Endodermal cell (in vitro differentiated cells): ENCODE results near the gene NBAS. TPM values are rescaled to one million over a fixed set of nuclear protein-coding genes. Genes with fewer than 3 reads are reported as not detected.

Experiments used
- DNase-seq: peaks from one replicate; pipeline ENCODE4 v3.0.0-alpha.2; 2017
- H3K27ac ChIP-seq: 2 replicates; pipeline ENCODE4 v1.5.1; 2013; ENCODE audit warnings: mild to moderate bottlenecking, low read depth, low read length, moderate library complexity
- H3K27me3 ChIP-seq: 2 replicates; pipeline ENCODE4 v1.6.1; 2013; ENCODE audit warnings: mild to moderate bottlenecking, low read length, moderate library complexity; ENCODE audit not compliant: insufficient read depth, control insufficient read depth, poor library complexity, severe bottlenecking
- H3K36me3 ChIP-seq: 2 replicates; pipeline ENCODE4 v1.7.0; 2013; ENCODE audit warnings: mild to moderate bottlenecking, low read length, moderate library complexity; ENCODE audit not compliant: control insufficient read depth, insufficient read depth
- H3K4me1 ChIP-seq: one replicate; pipeline ENCODE4 v1.7.0; 2013; ENCODE audit warnings: low read length; ENCODE audit not compliant: control insufficient read depth, insufficient read depth
- H3K4me3 ChIP-seq: 2 replicates; pipeline ENCODE4 v1.5.1; 2013; ENCODE audit warnings: mild to moderate bottlenecking, low read length, moderate library complexity
- H3K9ac ChIP-seq: 2 replicates; pipeline ENCODE4 v1.6.1; 2013; ENCODE audit warnings: mild to moderate bottlenecking, low read length, moderate library complexity; ENCODE audit not compliant: poor library complexity, severe bottlenecking; ENCODE audit errors: extremely low read depth
- H3K9me3 ChIP-seq: 2 replicates; pipeline ENCODE4 v1.6.1; 2013; ENCODE audit warnings: mild to moderate bottlenecking, low read length, moderate library complexity; ENCODE audit not compliant: control insufficient read depth
- H3K27ac Mint-ChIP-seq: 2 replicates; pipeline ENCODE4 v1.8.0; 2020; ENCODE audit warnings: mixed read lengths
- H3K27me3 Mint-ChIP-seq: 2 replicates; pipeline ENCODE4 v1.8.0; 2021; ENCODE audit warnings: mild to moderate bottlenecking, mixed read lengths; ENCODE audit not compliant: insufficient read depth
- H3K36me3 Mint-ChIP-seq: 2 replicates; pipeline ENCODE4 v1.8.0; 2020; ENCODE audit warnings: low read depth, mixed read lengths
- H3K4me1 Mint-ChIP-seq: 2 replicates; pipeline ENCODE4 v1.8.0; 2020; ENCODE audit warnings: mixed read lengths
- H3K4me3 Mint-ChIP-seq: 2 replicates; pipeline ENCODE4 v1.8.0; 2020; ENCODE audit warnings: mild to moderate bottlenecking, moderate library complexity, mixed read lengths
- H3K9me3 Mint-ChIP-seq: 2 replicates; pipeline ENCODE4 v1.8.0; 2020; ENCODE audit warnings: mild to moderate bottlenecking, mixed read lengths
- WGBS, 2 experiments: methylation state at CpG; one replicate each; pipeline versions ENCODE4 v1.1.5 to v1.1.7; 2013; ENCODE audit warnings: missing lambda C conversion rate in 2 of 2, mixed read lengths in 1 of 2; ENCODE audit not compliant: insufficient coverage in 1 of 2, insufficient read length in 1 of 2; 5-methylcytosine and 5-hydroxymethylcytosine counted together
- total RNA-seq, 2 donors: library from RNA; stranded (reverse); fragmentation: NEBNext Ultra II Directional in 1 of 2; extraction: Animal tissue kit (Norgen Biotek cat#: 25700) in 1 of 2; gene quantifications; 2 replicates in 1 of 2; 3 replicates in 1 of 2; pipeline ENCODE4 v1.2.1, GENCODE V29; 2021
- TF ChIP-seq, protein P1 (sequence below): fragments of 200-600 bp; sonication (generic); conservative IDR thresholded peaks from 2 replicates; pipeline ENCODE4 v1.5.0; 2021; ENCODE audit warnings: antibody characterized with exemption, mild to moderate bottlenecking

The NBAS gene
- total RNA-seq, 2 donors from 2014 or later = 47.4 to 54.7 TPM

DNA sequence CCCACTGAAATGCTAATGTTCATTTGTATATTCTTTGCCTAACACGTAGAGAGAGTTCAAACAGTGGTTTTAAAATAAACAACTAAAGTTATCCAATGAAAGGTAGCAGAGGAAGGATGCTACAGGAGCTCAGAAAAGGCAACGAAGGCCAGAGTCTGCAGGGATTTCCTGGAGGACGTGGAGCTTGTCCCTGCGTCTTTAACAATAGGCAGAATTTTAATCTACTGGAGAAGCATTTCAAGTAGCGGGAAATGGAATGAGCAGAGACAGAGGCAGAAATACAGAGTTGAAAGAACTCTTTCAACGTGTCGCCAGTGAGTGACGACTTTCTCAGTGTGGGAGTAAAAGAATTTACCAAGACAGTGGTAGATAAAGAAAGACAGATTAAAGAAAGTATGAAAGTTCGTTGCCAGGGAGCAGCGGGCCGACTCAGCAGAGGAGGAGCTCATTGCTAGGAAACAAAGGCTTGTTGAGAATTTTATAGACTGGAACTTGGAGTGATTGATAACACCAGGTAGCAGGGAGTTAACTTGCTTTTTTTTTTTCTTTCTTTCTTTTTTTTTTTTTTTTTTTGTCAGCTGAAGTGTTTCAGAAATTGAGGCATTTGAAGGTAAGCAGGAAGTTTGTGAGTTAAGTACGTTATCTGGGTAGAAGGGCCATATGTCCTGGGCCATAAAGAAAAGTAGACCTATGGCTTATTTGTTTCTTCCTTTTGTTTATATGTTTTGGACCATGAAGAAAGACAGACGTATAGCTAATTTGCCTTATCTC lies 625 bp upstream of the NBAS start:
- TF ChIP-seq, protein P1, sequence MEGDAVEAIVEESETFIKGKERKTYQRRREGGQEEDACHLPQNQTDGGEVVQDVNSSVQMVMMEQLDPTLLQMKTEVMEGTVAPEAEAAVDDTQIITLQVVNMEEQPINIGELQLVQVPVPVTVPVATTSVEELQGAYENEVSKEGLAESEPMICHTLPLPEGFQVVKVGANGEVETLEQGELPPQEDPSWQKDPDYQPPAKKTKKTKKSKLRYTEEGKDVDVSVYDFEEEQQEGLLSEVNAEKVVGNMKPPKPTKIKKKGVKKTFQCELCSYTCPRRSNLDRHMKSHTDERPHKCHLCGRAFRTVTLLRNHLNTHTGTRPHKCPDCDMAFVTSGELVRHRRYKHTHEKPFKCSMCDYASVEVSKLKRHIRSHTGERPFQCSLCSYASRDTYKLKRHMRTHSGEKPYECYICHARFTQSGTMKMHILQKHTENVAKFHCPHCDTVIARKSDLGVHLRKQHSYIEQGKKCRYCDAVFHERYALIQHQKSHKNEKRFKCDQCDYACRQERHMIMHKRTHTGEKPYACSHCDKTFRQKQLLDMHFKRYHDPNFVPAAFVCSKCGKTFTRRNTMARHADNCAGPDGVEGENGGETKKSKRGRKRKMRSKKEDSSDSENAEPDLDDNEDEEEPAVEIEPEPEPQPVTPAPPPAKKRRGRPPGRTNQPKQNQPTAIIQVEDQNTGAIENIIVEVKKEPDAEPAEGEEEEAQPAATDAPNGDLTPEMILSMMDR = no peak
- H3K9ac ChIP-seq = peak overlapping the region; percentile 74
- no peaks in the 10 kb centered on the region for H3K4me1 ChIP-seq
- Mint-ChIP-seq H3K27ac (peak overlapping the region; percentile 98), H3K4me3 (peak overlapping the region; percentile 98), H3K4me1 (peaks cover 28% of the 10 kb centered on the region), H3K36me3 (no peaks in the 10 kb centered on the region), H3K9me3 (no peaks in the 10 kb centered on the region), H3K27me3 (peaks cover 9% of the 10 kb centered on the region)
- H3K36me3 ChIP-seq = no peaks in the 10 kb centered on the region
- peaks cover 11% of the 10 kb centered on the region for H3K27me3 ChIP-seq
- H3K27ac ChIP-seq = peak overlapping the region; percentile 96
- 23 to 46% methylated on average over 10 to 13 of the region's 13 CpGs for WGBS, 2 experiments
- H3K4me3 ChIP-seq = peak overlapping the region; percentile 93
- no peak for DNase-seq
- H3K9me3 ChIP-seq = no peaks in the 10 kb centered on the region

DNA sequence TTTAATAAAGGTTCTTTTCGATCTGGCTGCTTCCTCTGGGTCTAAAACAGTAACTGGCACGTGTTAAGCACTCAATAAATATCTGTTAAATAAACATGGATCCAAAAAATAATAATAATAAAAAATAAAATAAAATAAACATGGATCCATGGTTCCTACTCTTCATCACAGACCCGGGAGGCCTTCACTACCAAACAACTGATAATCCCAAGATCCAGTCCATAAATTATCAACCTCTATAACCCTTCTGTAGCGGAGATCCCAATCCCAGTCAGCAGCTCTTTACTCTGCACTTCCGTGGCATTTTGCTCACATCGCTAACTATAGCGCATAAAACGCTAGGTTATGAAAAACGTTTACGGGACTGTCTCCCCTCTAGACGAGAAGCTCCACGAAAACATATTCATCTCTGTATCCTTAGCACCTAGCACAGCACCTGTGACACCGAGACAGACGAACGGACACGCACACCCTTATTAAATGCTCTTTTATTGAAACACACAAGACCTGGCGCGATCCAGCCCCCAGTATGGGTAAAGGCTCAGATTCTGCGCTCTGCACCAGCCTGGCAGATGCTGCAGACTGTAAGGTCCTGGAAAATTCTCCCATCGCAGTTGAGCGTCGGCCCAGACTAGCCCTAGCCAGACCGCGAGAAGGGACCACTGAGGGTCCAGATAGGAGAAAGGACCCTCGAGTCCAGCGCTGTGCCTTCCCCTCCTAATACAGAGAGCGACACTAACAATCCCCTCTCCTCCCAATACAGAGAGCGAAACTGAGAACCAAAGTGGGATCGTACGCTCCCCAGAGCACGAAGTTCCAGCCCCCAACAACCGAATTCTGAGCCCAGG lies 770 bp downstream of the NBAS start:
- Mint-ChIP-seq H3K27ac (peak overlapping the region; percentile 98), H3K27me3 (peaks cover 8% of the 10 kb centered on the region), H3K36me3 (no peaks in the 10 kb centered on the region), H3K4me1 (peaks cover 28% of the 10 kb centered on the region), H3K4me3 (peak overlapping the region; percentile 98), H3K9me3 (no peaks in the 10 kb centered on the region)
- no peaks in the 10 kb centered on the region for H3K9me3 ChIP-seq
- H3K27ac ChIP-seq = peak overlapping the region; percentile 54
- H3K36me3 ChIP-seq = no peaks in the 10 kb centered on the region
- H3K4me3 ChIP-seq = peak overlapping the region; percentile 93
- peaks cover 7% of the 10 kb centered on the region for H3K27me3 ChIP-seq
- TF ChIP-seq, protein P1 = no peak
- peak; percentile 70 for DNase-seq
- WGBS, 2 experiments = 5 to 7% methylated on average over 14 to 32 of the region's 32 CpGs
- H3K9ac ChIP-seq = peak overlapping the region; percentile 74
- H3K4me1 ChIP-seq = no peaks in the 10 kb centered on the region

DNA sequence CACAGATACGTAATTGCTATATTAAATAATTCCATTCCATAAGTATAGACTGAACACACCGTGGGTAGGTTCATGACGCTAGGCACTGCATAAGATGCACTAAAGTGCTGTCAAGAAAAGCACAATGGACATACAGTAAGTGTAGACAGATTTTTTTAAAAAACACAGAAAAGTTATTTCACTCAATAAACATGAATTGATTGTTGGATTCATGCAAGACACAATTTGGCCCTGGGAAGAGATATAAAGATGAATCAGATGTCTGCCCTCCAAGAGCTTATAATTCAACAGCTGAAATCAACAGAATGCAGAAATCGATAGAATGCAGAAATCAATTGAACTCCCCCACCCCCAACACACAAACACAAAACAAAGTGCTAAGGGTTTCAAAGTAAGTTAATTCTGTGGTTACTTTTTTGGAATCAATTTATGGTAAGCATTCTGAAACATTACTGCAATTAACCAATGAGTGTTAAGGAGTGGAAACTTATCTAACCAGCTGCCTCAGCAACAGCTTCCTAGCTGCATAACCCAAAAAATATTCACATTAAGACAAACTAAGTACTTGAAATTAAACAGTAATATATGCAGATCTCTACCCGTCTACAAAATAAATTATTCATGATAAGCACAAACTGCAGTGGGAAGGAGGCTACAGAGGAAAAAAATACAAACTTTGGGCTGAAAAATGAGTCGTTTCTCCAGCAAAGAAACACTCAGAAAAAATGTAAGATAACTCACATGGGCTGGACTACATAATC lies 1.6 kb downstream of the NBAS start:
- no peak for DNase-seq
- peaks cover under 1% of the 10 kb centered on the region for H3K27me3 Mint-ChIP-seq
- peak overlapping the region; percentile 98 for H3K4me3 Mint-ChIP-seq
- H3K9me3 Mint-ChIP-seq = no peaks in the 10 kb centered on the region
- Histone ChIP-seq H3K9ac (no peak overlapping the region), H3K4me3 (peak overlapping the region; percentile 93), H3K36me3 (no peaks in the 10 kb centered on the region), H3K4me1 (no peaks in the 10 kb centered on the region), H3K27me3 (no peaks in the 10 kb centered on the region), H3K9me3 (no peaks in the 10 kb centered on the region), H3K27ac (no peak overlapping the region)
- no peak overlapping the region for H3K27ac Mint-ChIP-seq
- 88 to 100% methylated on average over 2 to 6 of the region's 6 CpGs for WGBS, 2 experiments
- H3K36me3 Mint-ChIP-seq = no peaks in the 10 kb centered on the region
- H3K4me1 Mint-ChIP-seq = peaks cover 28% of the 10 kb centered on the region
- TF ChIP-seq, protein P1 = no peak
